WTC11 (cell line): Measurements from ENCODE around the gene AMOT.

Source experiments
- CREB1 ChIP-seq: sonication (generic); formaldehyde crosslinking; IDR thresholded peaks from 2 replicates; pipeline ENCODE4 v1.8.0; 2023; ENCODE audit warnings: mild to moderate bottlenecking, missing genetic modification reagents
- GABPB1 ChIP-seq: sonication (generic); formaldehyde crosslinking; IDR thresholded peaks from 2 replicates; pipeline ENCODE4 v1.8.1; 2023; ENCODE audit warnings: mild to moderate bottlenecking, missing genetic modification reagents
- NFYB ChIP-seq: sonication (generic); formaldehyde crosslinking; conservative IDR thresholded peaks from 2 replicates; pipeline ENCODE4 v1.8.0; 2022; ENCODE audit warnings: low read depth, missing genetic modification reagents
- SP1 ChIP-seq: sonication (generic); formaldehyde crosslinking; conservative IDR thresholded peaks from 2 replicates; pipeline ENCODE4 v1.8.1; 2022; ENCODE audit warnings: missing genetic modification reagents
- TCF7 ChIP-seq: sonication (generic); formaldehyde crosslinking; IDR thresholded peaks from 2 replicates; pipeline ENCODE4 v1.8.0; 2022; ENCODE audit warnings: mild to moderate bottlenecking, low read depth, missing genetic modification reagents, moderate library complexity
- TF ChIP-seq, protein P1 (sequence below): fragments of 250-450 bp; sonication (Bioruptor Pico); IDR thresholded peaks from 2 replicates; pipeline ENCODE4 v2.1.2; 2022; ENCODE audit warnings: mild to moderate bottlenecking, moderate library complexity
- TF ChIP-seq, protein P2 (sequence below): sonication (generic); formaldehyde crosslinking; conservative IDR thresholded peaks from 2 replicates; pipeline ENCODE4 v1.8.1; 2022; ENCODE audit warnings: mild to moderate bottlenecking, missing genetic modification reagents
- TF ChIP-seq, protein P3 (sequence below): fragments of 200-600 bp; IDR thresholded peaks from 2 replicates; pipeline ENCODE4 v1.8.0; 2022; ENCODE audit warnings: antibody characterized with exemption
- TF ChIP-seq, protein P4 (sequence below): sonication (generic); formaldehyde crosslinking; IDR thresholded peaks from 2 replicates; pipeline ENCODE4 v1.8.1; 2023; ENCODE audit warnings: mild to moderate bottlenecking, moderate library complexity, missing genetic modification reagents
- TF ChIP-seq, protein P5 (sequence below): sonication (generic); formaldehyde crosslinking; IDR thresholded peaks from 2 replicates; pipeline ENCODE4 v1.8.1; 2023; ENCODE audit warnings: mild to moderate bottlenecking, missing genetic modification reagents
- TF ChIP-seq, protein P6 (sequence below): sonication (generic); formaldehyde crosslinking; IDR thresholded peaks from 2 replicates; pipeline ENCODE4 v1.8.0; 2022; ENCODE audit warnings: mild to moderate bottlenecking, missing genetic modification reagents
- TF ChIP-seq, protein P7 (sequence below): sonication (generic); formaldehyde crosslinking; IDR thresholded peaks from 2 replicates; pipeline ENCODE4 v1.8.1; 2022; ENCODE audit warnings: low read depth, missing genetic modification reagents, borderline replicate concordance
- TF ChIP-seq, protein P8 (sequence below): fragments of 250-450 bp; sonication (Bioruptor Pico); IDR thresholded peaks from 2 replicates; pipeline ENCODE4 v1.9.0; 2021; ENCODE audit warnings: mild to moderate bottlenecking

DNA sequence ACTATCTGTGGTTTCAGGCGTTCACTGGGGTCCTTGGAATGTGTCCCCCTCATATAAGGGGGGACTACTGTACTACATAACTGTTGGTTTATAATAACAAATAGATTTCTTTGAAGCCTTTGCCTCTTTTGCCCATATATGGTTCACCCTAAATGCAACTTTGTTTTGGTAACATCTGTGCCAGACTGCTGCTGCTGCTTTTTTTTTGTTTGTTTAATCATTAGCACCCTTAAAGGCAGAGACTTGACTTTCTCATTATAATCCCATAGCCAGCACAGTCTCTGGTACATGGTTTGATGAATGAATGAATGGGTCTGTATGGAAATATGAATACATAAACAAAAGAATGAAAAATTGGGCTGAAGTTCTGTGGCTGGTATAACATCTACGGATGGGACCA is 80.7 kb downstream of the AMOT start:
- TF ChIP-seq, protein P1, sequence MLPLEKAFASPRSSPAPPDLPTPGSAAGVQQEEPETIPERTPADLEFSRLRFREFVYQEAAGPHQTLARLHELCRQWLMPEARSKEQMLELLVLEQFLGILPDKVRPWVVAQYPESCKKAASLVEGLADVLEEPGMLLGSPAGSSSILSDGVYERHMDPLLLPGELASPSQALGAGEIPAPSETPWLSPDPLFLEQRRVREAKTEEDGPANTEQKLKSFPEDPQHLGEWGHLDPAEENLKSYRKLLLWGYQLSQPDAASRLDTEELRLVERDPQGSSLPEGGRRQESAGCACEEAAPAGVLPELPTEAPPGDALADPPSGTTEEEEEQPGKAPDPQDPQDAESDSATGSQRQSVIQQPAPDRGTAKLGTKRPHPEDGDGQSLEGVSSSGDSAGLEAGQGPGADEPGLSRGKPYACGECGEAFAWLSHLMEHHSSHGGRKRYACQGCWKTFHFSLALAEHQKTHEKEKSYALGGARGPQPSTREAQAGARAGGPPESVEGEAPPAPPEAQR (CRISPR knock-in tag): no peak
- TF ChIP-seq, protein P2, sequence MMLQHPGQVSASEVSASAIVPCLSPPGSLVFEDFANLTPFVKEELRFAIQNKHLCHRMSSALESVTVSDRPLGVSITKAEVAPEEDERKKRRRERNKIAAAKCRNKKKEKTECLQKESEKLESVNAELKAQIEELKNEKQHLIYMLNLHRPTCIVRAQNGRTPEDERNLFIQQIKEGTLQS (CRISPR knock-in tag): no peak
- TF ChIP-seq, protein P3, sequence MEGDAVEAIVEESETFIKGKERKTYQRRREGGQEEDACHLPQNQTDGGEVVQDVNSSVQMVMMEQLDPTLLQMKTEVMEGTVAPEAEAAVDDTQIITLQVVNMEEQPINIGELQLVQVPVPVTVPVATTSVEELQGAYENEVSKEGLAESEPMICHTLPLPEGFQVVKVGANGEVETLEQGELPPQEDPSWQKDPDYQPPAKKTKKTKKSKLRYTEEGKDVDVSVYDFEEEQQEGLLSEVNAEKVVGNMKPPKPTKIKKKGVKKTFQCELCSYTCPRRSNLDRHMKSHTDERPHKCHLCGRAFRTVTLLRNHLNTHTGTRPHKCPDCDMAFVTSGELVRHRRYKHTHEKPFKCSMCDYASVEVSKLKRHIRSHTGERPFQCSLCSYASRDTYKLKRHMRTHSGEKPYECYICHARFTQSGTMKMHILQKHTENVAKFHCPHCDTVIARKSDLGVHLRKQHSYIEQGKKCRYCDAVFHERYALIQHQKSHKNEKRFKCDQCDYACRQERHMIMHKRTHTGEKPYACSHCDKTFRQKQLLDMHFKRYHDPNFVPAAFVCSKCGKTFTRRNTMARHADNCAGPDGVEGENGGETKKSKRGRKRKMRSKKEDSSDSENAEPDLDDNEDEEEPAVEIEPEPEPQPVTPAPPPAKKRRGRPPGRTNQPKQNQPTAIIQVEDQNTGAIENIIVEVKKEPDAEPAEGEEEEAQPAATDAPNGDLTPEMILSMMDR: no peak
- TF ChIP-seq, protein P4, sequence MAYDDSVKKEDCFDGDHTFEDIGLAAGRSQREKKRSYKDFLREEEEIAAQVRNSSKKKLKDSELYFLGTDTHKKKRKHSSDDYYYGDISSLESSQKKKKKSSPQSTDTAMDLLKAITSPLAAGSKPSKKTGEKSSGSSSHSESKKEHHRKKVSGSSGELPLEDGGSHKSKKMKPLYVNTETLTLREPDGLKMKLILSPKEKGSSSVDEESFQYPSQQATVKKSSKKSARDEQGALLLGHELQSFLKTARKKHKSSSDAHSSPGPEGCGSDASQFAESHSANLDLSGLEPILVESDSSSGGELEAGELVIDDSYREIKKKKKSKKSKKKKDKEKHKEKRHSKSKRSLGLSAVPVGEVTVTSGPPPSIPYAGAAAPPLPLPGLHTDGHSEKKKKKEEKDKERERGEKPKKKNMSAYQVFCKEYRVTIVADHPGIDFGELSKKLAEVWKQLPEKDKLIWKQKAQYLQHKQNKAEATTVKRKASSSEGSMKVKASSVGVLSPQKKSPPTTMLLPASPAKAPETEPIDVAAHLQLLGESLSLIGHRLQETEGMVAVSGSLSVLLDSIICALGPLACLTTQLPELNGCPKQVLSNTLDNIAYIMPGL (CRISPR knock-in tag): no peak
- TF ChIP-seq GABPB1 (CRISPR knock-in tag) (no peak), TCF7 (CRISPR knock-in tag) (no peak), SP1 (CRISPR knock-in tag) (no peak), CREB1 (CRISPR knock-in tag) (no peak), NFYB (CRISPR knock-in tag) (no peak)
- TF ChIP-seq, protein P5, sequence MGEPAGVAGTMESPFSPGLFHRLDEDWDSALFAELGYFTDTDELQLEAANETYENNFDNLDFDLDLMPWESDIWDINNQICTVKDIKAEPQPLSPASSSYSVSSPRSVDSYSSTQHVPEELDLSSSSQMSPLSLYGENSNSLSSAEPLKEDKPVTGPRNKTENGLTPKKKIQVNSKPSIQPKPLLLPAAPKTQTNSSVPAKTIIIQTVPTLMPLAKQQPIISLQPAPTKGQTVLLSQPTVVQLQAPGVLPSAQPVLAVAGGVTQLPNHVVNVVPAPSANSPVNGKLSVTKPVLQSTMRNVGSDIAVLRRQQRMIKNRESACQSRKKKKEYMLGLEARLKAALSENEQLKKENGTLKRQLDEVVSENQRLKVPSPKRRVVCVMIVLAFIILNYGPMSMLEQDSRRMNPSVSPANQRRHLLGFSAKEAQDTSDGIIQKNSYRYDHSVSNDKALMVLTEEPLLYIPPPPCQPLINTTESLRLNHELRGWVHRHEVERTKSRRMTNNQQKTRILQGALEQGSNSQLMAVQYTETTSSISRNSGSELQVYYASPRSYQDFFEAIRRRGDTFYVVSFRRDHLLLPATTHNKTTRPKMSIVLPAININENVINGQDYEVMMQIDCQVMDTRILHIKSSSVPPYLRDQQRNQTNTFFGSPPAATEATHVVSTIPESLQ (CRISPR knock-in tag): no peak
- TF ChIP-seq, protein P6, sequence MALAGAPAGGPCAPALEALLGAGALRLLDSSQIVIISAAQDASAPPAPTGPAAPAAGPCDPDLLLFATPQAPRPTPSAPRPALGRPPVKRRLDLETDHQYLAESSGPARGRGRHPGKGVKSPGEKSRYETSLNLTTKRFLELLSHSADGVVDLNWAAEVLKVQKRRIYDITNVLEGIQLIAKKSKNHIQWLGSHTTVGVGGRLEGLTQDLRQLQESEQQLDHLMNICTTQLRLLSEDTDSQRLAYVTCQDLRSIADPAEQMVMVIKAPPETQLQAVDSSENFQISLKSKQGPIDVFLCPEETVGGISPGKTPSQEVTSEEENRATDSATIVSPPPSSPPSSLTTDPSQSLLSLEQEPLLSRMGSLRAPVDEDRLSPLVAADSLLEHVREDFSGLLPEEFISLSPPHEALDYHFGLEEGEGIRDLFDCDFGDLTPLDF (CRISPR knock-in tag): no peak
- TF ChIP-seq, protein P7, sequence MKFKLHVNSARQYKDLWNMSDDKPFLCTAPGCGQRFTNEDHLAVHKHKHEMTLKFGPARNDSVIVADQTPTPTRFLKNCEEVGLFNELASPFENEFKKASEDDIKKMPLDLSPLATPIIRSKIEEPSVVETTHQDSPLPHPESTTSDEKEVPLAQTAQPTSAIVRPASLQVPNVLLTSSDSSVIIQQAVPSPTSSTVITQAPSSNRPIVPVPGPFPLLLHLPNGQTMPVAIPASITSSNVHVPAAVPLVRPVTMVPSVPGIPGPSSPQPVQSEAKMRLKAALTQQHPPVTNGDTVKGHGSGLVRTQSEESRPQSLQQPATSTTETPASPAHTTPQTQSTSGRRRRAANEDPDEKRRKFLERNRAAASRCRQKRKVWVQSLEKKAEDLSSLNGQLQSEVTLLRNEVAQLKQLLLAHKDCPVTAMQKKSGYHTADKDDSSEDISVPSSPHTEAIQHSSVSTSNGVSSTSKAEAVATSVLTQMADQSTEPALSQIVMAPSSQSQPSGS (CRISPR knock-in tag): no peak
- TF ChIP-seq, protein P8, sequence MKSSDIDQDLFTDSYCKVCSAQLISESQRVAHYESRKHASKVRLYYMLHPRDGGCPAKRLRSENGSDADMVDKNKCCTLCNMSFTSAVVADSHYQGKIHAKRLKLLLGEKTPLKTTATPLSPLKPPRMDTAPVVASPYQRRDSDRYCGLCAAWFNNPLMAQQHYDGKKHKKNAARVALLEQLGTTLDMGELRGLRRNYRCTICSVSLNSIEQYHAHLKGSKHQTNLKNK: no peak
